NCI-H345 treated with DMSO at 0.1 percent for 48 hours (cell line): ENCODE data around the gene GLIPR2.
"Not testable (repeated sequence)": the region's sequence is repeated elsewhere in the genome, so short reads cannot be mapped to it uniquely, and the experiment has no call there.

Experiments used
- DNase-seq: peaks from one replicate; lab custom pipeline; 2025; ENCODE audit not compliant: unreplicated experiment; lab: John Stamatoyannopoulos, UW

The GLIPR2 gene

DNA sequence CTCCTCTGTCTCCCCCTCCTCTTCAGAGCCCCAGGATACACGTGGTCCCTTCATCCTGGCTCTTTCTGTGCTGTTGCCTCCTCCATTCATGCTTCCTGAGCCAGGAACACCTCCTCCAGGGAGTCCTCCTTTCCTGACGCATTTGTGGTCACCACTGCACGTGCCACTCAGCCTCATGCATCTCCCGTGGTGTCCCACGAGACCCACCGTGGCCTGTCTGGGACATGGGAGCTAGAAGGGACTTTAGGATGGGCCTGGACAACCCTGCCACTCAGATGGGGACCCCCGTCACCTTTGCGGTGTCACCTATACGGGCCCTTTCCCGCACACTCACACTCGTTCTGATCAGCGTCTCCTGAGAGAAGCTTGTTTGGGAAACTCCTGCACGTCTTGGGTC, 6.7 kb downstream of the GLIPR2 start:
- DNase-seq = no peak

GRCh38 chr9:36144309-36145232, 8.0 kb downstream of the GLIPR2 start:
- DNase-seq = no peak

- DNase-seq = no peak
Measured at GRCh38 chr9:36145970-36146369, 9.4 kb downstream of the GLIPR2 start.

GRCh38 chr9:36146651-36147050, 10.1 kb downstream of the GLIPR2 start:
- DNase-seq = no peak

- DNase-seq = no peak
Measured at GRCh38 chr9:36147441-36148175, 11.1 kb downstream of the GLIPR2 start.

DNA sequence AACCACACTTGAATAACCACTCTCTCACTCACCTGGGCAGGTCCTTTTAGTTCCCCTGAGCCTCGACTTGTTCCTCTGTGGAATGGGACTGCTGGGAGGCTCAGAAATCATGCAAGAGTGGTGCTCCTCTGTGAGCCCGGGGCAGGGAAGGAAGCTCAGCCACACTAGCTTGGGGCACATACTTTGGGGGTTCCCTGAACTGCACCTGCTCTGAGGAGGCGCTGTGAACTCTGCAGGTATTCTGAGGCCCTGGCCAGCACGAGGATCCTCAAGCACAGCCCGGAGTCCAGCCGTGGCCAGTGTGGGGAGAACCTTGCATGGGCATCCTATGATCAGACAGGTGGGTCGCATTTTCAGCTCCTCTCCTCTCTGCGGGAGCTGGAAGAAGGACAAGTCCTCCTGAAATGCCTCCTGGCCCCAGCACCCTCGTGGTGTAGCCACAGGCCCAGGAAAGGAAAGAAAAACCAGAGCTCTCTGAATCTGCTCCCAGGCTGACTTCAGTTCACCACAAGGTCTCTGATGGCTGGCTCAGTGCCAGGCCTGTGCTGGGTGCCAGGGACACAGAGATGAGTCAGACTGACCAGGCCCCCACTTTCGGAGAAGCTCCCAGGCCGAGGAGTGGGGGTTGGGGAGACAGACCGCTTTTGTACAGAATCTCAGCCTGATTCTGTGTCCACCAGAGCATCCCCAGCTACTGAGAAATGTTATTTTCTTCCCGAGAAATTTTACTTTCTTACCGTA, 11.9 kb downstream of the GLIPR2 start:
- no peak for DNase-seq

DNA sequence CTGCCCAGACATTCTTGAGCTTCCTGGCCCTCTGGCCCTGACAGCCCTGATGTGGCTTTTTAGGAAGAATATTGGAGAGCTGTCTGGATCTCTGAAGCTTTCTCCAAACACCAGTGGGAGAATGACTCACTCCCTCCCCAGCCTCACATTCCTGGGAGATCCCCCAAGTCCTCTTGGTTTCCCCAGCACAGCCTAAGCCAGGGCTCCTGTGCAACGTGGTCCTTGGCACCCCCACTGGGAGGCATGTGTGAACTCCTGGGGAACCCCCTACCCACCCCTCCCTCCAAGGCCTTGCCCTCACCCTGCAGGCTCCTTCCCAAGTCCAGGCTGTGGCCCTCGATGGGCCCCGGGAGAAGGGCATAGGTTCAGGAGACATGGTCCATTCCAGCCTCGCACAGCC, 12.7 kb downstream of the GLIPR2 start:
- DNase-seq = no peak

GRCh38 chr9:36150574-36151315, 14.2 kb downstream of the GLIPR2 start:
- DNase-seq = no peak

DNA sequence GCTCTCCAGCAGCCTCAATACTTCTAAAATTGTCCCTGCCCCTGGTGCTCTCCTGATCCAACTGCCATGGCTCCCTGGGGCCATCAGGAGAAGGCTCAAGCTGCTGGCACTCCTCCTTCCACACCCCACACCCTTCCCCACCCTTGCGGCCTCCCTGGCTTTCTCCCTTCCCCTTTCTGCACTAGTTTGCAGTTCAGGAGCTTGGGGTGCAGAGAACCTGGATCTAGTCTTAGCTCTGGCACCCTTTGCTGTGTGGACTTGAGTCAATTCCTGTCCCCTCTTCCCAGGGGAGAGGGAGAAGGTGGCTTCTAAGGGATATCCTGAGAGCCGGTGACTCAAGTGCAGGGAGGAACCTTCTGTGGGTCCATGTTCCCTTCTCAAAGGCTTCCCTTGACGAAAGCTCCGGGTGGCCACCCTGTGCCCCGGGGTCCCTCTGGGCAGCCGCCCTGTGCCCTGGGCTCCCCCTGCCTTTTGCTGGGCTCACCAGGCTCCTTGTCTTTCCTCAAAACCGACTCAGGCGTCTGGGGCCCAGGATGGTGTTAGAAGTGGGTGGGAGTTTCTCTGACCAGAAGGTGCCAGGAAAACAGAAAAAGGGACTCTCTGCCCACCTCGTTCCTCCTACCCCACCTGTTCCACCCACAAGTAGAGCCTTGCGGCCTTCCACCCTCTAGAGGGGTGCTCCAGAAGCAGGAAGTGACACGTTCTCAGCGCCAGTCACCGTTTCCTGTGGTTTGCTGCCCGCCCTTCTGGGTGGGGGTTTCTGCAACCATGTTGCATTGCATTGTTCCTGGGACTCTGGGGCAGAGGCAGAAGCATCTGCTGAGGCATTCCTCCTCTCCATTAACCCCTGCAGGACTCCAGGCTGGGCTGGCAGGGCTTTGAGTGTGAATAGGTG, 15.0 kb downstream of the GLIPR2 start:
- DNase-seq = no peak

GRCh38 chr9:36152741-36153438, 16.4 kb downstream of the GLIPR2 start:
- DNase-seq = no peak

DNA sequence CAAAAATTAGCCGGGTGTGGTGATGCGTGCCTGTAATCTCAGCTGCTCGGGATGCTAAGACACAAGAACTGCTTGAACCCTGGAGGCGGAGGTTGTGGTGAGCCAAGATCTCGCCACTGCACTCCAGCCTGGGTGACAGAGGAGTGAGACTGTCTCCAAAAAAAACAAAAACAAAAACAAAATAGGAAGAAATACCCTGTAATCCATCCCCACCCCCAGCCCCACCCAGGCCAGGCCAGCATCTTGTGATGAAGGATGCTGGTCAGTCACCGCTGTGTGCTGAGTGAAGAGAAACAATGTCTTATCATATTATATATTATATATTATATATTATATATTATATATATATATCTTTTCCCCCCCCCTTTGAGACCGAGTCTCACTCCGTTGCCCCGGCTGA, 17.2 kb downstream of the GLIPR2 start:
- no peak for DNase-seq

DNA sequence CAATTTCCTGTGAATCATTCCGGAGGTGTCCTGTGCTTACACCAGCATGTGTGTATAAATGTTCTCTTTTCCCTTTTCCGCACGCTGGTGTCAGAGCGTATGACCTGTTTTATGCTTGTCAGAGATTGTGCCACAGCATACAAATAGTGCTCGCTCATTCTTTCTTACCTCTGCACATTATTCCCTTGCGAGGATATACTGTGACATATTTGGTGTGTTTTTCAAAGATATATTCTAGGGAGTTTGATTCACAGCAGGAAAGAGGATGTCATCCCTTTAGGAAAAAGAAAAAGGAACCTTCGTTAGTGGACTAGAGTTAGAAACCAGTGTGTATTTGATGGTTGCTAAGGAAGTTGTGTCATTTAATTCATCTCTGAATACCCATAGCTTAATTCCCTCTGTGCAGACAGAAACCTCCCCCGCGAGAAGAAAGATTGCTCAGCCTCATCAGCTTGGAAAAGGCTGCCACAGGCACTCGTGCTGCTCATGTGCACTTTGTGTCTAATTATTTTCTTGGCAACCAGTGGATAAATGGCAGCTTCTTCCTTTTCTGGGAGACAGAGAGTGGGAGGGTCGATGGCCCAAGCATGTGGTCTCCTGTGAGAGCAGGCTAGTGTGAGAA, 17.9 kb downstream of the GLIPR2 start:
- DNase-seq = no peak

DNA sequence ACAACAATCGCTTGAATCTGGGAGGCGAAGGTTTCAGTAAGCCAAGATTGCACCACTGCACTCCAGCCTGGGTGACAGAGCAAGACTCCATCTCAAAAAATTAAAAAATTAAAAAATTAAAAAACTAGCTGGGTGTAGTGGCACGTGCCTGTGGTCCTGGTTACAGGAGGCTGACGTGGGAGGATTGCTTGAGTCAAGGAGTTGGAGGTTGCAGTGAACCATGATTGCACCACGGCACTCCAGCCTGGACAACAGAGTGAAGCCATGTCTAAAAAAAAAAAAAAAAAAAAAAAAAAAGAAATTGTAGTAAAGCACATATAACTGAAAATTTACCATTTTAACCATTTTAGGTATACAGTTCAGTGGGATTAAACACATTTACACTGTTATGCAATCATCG, 19.6 kb downstream of the GLIPR2 start:
- no peak for DNase-seq

DNA sequence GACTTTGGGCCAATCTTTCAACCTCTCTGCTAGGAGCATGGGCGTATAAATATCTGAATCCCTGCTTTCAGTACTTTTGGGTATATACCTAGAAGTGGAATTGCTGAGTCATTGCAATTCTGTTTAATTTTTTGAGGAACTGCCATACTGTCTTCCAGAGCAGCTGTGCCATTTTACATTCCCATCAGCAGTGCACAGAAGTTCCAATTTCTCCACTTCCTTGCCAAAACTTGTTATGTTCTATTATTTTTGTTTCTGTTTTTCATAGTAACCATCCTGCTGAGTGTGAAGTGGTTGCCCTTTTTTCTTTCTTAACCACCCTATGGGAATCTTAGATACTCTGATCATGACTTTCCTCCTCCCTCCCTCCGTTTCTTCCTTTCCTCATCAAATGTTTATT, 21.6 kb downstream of the GLIPR2 start:
- DNase-seq = no peak

DNA sequence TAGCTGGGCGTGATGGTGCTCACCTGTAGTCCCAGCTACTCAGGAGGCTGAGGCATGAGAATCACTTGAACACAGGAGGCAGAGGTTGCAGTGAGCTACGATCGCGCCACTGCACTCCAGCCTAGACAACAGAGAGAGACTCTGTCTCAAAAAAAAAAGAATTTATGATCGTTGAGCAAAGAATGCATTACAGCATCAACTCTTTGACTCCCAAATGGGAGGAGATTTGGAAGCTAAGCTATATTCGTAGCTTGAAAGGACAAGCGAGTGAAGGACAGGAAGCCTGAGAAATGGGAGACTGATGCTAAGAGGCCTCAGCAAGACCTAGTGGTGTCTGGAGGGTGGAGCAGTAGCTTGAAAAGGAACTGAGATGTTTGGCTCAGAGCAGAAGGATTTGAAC, 22.4 kb downstream of the GLIPR2 start:
- DNase-seq = no peak

DNA sequence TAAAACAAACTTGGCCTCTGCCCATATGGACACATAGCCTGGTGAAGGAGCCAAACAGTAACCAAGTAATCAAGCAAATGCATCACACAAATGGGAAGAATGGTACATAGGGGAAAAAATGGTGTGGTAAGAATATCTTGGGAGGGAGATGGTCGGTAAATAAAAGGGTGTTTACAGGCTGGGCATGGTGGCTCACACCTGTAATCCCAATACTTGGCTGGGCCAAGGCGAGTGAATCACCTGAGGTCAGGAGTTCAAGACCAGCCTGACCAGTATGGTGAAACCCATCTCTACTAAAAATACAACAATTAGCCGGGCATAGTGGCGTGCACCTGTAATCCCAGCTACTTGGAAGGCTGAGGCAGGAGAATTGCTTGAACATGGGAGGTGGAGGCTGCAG, 23.0 kb downstream of the GLIPR2 start:
- DNase-seq = not testable (repeated sequence)

GRCh38 chr9:36160126-36160525, 23.6 kb downstream of the GLIPR2 start:
- DNase-seq = not testable (repeated sequence)

- no peak for DNase-seq
Measured at GRCh38 chr9:36161187-36161586, 24.7 kb downstream of the GLIPR2 start.

GRCh38 chr9:36162211-36162738, 25.7 kb downstream of the GLIPR2 start:
- no peak for DNase-seq
